LHCN-M2 (cell line): ENCODE data around the gene SPDYE6. TPM values are rescaled to one million over a fixed set of nuclear protein-coding genes. Genes with fewer than 3 reads are reported as not detected.
"Not testable (repeated sequence)": the region's sequence is repeated elsewhere in the genome, so short reads cannot be mapped to it uniquely, and the experiment has no call there.

Source experiments
- DNase-seq: peaks from one replicate; pipeline ENCODE4 v3.0.0-alpha.2; 2012; ENCODE audit warnings: low read depth
- total RNA-seq: library from RNA; depleted of rRNA; stranded (reverse); fragments of >200 nt; gene quantifications from 2 replicates; pipeline ENCODE4 v1.2.3, GENCODE V29; 2014

Gene SPDYE6
- total RNA-seq, 1 experiment from 2014 or later, result not detected

GRCh38 chr7:102318482-102318971, 37.7 kb downstream of the SPDYE6 start:
- no peak for DNase-seq

DNA sequence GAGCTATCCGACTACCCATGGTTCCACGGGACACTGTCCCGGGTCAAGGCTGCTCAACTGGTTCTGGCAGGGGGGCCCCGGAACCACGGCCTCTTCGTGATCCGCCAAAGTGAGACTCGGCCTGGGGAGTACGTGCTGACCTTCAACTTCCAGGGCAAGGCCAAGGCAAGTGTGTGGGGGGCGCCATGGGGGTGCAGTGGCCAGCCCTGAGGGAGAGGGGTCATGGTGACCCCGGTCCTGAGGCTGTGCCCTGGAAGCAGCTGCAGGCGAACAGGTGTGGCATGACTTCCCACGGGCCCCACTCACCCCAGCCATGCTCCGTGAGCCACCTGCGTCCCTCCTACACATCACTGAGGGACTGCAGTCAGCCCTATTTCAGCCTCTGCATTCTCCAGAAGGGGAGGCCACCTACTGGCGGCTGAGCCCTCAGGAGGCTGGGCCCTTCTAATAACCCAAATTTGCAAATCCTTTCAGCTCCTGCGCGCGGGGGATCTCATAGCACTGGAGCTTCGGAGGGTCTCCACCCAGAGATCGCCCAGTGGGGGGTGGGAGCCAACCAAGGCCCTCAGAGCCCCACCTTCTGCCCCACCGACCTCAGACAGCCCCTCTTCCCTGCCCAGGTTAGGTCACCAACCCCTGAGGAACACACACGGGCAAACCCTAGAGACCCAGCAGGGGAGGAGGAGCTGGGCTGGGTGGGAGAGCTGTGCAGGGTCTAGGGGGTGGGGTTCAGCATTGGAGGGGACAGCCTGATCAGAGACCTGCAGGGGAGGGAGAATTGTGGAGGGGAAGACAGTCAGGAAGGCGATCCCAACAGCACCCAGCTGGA, 38.8 kb downstream of the SPDYE6 start:
- no peak for DNase-seq

GRCh38 chr7:102313997-102314780, 42.1 kb downstream of the SPDYE6 start:
- no peak for DNase-seq

GRCh38 chr7:102312317-102312716, 43.9 kb downstream of the SPDYE6 start:
- DNase-seq, result no peak

DNA sequence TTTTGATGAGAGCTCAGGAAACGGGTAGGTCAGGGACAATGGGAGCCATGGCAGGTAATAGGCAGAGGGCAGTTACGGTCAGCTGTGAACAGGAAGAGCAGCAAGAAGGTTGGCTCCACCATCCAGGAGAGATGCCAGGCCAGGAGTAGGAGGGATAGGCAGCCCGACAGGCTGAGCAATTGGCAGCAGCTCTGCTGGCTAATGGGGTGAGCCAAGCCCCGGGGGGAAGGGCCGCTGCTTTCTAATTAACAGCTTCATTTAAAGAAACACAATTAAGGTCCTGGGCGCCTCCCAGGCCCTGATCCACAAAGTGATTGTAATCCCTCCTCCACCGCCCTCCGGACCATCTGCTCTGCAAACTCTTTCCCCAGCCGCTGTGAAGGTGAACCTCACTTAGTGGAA, 45.8 kb downstream of the SPDYE6 start:
- no peak for DNase-seq

- peak; percentile 85 for DNase-seq
These were observed 49.1 kb downstream of the SPDYE6 start for GRCh38 chr7:102306916-102307677.

DNA sequence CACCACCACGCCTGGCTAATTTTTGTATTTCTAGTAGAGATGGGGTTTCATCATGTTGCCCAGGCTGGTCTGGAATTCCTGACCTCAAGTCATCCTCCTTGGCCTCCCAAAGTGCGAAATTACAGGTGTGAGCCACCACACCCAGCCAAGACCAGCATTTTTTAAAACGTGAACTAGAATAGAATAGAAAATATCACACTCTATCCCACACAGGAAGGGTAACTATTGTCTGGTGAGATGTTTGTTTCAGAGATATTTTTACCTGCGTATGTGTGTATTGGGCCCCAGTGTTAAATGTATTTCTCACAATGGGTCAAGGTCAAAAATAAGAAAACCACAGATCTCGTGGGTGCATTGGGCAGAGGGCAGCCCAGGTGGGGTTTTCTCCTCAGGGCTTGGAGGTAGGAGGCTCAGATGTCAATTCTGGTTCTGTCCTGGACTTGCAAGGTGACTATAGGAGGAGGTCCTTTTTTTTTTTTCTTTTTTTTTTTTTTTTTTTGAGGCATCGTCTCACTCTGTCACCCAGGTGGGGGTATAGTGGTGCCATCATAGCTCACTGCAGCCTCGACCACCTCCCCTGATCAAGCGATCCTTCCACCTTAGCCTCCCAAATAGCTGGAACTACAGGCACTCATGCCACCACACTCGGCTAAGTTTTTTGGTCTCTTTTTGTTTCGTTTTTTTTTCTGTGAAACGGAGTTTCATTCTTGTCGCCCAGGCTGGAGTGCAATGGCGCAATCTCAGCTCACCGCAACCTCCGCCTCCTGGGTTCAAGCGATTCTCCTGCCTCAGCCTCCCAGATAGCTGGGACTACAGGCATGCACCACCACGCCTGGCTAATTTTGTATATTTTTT, 50.6 kb downstream of the SPDYE6 start:
- no peak for DNase-seq

DNA sequence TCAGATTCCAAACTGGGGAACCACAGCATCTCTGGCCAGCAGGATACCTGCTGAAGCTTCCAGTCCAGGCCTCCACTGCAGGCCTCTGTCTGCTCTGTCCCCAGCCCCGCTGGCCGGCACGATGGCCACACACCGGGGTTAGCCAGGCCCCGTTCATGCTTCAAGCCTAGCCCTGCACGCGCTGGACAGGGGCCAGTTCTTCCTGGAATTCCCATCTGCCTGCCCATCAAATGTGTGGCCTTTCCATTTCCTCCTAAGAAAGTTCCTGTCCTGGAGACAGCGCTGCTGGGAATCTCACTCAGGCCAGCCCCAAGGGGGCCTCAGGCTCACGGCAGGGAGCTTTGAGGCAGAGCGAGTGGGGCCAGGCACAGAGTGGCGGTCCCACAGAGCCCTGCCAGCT, 51.6 kb downstream of the SPDYE6 start:
- peak; percentile 67 for DNase-seq

DNA sequence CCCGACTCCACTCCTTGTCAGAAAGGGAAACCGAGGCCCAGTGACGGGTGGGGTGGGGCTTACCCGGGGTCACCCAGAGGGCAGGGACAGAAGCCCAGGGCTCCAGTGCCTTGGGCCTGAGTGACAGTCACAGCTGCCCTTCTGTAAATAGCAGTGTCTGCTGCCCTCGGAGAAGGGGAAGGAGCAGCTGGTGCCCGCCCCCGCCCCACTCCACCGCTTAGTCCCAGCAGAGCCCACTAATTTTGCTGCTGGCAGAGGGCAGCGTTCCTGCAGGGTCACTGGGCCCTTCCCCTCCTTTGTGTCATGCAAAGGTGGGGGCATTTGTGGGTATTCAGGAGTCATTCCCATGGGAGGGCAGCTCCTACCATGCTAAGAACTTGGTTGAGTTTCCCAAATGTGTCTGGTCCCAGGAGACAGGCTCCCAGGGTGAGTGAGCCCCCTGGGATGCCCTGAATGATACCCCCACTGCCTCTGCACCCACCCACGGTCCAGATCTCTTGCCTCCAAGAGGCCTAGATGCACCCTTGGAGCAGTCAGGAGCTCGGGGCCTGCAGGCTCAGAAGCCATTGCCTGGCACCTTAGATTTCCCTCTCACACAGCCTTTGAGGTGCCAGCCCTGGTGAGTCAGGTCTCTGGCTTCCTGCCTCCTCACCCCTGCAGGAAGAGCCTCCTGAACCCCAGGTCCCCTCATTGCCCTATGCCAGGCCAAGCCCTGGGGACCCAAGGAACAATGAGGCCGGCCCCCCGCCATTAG, 52.4 kb downstream of the SPDYE6 start:
- DNase-seq, result peak; percentile 99

DNA sequence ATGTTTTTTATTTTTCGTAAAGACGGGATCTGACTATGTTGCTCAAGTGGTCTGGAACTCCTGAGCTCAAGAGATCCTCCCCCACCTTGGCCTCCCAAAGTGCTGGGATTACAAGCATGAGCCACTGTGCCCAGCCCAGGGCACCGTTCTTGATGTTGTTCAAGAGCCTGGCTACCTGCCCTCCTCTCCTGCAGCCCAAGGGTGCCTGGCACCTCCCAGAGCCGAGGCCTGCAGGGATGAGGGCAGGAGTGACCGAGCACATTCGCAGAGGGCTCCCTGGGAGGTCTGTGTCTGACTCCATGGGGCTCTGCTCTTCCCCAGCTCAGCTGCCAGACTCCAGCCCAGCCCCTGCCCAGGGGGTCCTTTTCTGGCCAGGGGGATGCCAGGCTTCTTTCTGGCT, 54.2 kb downstream of the SPDYE6 start:
- no peak for DNase-seq

DNA sequence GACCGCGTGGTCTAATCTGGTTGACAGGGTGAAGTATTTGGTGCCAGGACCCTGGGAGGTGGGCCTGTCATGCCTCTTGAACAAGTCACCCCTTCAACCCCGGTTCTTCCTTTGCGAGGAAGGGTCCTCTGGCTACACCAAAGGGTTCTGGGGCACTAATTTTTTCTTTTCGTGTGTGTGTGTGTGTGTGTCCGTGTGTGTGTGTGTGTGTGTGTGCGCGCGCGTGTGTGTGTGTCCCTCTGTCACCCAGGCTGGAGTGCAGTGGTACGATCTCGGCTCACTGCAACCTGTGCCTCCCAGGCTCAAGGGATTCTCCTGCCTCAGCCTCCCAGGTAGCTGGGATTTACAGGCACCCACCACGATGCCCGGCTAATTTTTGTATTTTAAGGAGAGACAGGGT, 54.9 kb downstream of the SPDYE6 start:
- not testable (repeated sequence) for DNase-seq

DNA sequence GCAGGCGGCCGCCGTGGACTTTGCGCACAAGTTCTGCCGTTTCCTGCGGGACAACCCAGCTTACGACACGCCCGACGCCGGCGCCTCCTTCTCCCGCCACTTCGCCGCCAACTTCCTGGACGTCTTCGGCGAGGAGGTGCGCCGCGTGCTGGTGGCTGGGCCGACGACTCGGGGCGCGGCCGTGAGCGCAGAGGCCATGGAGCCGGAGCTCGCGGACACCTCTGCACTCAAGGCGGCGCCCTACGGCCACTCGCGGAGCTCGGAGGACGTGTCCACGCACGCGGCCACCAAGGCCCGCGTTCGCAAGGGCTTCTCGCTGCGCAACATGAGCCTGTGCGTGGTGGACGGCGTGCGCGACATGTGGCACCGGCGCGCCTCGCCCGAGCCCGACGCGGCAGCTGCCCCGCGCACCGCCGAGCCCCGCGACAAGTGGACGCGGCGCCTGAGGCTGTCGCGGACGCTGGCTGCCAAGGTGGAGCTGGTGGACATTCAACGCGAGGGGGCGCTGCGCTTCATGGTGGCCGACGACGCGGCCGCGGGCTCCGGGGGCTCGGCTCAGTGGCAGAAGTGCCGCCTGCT, 55.5 kb downstream of the SPDYE6 start:
- DNase-seq, result no peak

DNA sequence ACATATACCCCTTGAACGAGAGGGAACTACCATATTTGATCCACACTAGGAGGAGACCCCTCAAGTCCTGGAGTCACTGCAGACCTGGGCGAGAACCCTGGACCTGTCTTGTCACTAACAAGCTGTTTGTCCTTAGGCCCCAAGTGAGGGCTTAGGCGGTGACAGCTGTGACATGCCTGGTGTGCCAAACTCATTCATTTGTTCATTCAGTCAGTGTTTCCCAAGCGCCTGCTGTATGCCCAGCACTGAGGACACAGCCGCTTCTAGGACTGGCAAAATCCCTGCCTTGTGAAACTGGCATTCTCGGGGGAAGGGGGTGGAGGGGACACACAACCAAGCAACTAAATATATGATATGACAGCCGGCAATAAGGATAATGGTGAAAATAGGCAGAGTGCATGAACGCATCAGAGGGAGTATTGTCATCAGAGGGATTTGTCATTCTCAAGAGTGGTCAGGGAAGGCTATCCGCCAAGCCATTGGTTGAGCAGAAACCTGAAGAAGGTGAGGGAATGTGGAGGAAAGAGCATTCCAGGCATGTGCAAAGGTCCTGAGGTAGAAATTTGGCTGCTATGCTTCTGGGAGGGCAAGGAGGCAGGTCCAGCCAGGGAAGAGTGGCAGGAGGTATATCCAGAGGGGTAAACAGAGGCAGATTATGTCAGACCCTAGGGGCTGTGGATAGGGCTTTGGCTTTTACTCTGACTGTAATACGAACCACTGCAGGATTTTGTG, 58.6 kb downstream of the SPDYE6 start:
- no peak for DNase-seq

- DNase-seq, result no peak
These were observed 59.7 kb downstream of the SPDYE6 start for GRCh38 chr7:102296514-102296913.

GRCh38 chr7:102296179-102296438, 60.1 kb downstream of the SPDYE6 start:
- no peak for DNase-seq
